Inflammatory macrophage treated with lipopolysaccharide for 4 hours (primary cell): ENCODE data around the gene AJM1.

Experiments
- DNase-seq: peaks from one replicate; pipeline ENCODE4 v3.0.0-alpha.2; 2020

The AJM1 gene

DNA sequence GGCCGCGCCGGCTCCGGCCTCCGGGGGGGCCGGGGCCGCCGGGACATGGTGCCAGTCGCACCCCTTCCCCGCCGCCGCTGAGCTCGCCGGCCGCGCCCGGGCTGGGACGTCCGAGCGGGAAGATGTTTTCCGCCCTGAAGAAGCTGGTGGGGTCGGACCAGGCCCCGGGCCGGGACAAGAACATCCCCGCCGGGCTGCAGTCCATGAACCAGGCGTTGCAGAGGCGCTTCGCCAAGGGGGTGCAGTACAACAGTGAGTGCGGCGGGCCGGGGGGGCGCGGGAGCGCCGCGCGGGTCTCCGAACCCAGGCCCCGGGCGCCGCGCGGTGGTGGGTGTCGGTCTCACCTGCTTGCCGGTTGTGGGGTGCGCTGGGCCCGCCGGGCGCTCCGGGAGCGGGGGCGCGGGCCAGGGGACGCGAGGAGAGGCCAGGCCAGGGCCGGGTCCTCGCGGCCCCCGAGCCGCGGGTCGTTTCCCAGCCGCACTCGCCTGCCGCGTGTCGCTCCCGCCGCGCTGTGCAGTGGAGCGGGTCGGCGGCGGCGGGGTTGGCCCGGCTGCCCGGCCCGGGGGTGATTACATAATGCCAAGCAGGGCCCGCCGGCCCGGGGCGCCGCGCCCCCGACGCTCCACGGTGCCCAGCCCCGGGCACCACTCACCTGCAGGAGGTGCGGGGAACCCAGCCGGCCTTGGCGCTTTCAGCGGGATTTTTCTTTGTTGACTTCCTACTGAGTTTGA lies 34.0 kb upstream of the AJM1 start:
- no peak for DNase-seq

GRCh38 chr9:136808806-136809158 lies 33.5 kb upstream of the AJM1 start:
- DNase-seq: peak; percentile 16

GRCh38 chr9:136814725-136815421 lies 27.4 kb upstream of the AJM1 start:
- DNase-seq: no peak

GRCh38 chr9:136815422-136815782 lies 26.9 kb upstream of the AJM1 start:
- DNase-seq: no peak

DNA sequence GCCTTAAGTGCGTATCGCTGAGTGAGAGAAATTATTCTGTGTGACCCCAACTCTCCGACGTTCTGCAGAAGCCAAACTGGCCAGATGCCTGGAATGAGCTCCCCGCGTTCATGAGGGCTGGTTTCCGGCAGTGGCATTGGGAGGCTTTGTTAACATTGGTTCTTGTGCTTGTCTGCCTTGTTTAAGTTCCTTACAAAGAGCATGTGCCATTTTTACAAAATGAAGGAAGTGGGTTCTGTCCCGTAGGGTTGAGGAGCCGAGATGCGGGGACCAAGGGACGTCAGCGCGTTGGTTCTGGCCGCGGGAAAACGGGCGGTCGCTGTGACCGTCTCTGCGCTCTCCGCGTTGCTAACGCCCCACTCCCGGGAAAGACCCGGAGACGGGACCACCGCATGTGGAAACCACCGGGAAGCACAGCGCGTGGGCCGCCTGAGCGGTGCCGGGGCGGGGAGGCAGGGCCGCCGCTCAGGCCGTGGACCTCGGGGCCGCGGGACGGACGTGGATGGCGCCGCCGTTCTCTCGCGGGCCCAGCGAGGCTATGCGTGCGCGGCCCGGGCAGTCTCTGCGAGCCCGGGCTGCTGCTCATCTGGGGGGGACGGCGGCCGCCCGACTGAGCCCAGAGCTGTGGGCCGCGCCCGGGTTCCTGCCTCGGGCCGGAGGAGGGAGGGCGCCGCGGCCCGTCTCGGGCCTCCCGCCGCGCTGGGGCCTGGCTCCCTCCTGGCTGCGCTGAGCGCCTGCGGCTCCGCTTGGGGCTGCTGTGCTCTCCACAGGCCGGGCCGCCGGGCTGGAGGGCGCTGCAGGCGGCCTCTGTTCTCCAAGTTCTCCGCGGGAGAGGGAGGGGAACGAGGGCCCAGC lies 21.1 kb upstream of the AJM1 start:
- DNase-seq: peak; percentile 33

DNA sequence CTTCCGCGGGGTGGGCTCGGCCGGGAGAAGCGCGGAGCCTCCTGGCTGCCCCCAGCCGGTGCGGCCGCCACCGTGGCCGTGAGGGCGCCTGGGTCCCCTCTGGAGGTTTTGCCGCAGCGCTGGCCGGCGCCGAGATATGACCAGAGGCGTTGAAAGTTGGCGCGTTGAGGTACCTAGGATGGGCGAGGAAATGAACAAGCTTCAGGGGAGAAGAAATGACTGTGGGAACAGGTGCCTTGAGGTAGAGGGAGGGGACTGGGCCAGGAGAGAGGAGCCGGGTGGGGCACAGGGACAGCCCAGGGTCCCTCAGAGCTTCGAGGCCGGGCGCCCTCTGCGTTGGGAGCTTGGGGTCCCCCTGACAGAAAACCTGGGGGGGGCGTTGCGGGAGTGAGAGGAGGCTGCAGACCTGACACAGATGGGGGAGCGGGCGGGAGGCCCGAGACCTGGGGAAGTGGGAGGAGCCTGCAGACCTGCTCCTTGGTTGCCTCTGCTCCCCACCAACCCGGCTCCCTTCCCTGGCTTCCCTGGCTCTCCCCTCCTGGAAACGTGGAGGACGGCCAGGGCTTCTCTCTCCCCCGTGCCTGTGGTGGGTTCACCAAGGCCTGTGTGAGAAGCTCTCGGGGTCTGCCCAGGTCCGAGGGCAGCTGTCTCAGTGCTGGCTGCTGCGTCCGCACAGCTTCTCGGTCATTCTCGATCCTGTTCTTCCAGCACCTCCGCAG lies 20.3 kb upstream of the AJM1 start:
- no peak for DNase-seq

DNA sequence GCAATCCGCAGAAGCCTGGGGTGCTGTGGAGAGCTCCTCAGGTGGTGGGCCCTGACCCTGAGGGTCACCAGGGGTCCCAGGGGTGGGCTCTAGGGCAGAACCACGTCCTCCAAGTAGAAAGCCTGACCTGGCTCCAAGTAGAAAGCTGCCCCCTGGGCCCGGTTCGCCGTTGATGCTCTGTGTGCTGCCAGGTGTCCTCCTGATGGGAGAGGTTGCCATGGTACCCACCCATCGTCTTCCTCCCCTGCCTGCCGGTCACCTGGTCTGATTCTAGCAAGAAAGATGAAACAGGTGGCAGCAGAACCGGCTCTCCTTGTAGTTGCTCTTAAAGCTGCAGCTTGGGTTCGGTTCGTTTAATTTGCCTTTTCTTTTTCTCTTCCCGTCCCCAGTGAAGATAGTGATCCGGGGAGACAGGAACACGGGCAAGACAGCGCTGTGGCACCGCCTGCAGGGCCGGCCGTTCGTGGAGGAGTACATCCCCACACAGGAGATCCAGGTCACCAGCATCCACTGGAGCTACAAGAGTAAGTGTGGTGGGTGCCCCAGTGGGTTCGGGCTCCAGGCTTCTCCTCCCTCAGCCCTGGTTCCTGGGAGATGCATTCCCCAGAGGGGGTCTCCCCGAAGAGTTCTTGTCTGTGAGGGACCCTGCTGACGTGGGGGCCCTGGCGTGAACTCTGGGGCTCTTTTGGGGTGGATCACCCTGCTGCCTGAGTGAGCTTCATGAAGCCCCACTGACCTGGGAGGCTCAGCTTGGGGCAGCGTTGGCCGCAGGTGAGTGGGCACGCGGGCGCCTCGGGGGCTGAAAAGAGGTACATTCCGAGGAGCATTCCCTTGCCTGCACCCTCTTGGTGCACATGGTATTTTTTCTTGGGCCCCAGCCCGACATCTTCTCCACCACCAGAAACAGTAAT lies 18.9 kb upstream of the AJM1 start:
- DNase-seq: no peak

DNA sequence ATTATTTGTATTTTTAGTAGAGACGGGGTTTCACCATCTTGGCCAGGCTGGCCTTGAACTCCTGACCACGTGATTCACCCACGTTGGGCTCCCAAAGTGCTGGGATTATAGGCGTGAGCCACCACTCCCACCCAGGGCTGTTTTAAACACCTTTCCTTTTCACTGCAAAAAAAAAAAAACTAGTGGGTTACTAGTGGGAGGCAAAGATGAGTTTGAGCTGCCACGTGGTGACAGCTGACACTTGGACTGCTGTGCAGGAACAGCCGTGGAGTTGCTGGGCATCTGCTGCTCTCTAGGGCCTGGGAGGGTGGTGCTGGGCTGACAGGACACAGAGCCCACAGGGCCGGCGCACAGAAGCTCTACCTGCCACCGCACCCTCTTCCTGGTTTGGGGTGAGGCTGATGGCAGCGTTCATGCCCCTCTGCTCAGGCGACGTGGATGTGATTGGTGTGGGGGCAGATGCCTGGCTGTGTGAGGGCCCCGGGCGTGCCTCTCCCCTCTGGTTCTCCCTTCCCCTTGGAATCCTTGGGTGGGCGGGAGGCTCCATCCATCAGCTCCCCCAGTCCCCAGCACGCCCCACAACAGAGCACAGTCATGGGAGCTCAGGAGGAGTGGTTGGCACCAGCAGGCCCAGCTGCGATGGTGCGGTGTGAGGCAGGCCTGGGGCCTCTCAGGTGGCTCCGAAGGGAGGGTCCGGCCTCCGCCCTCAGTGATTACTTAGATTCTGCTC lies 17.6 kb upstream of the AJM1 start:
- DNase-seq: no peak

GRCh38 chr9:136825295-136826187 lies 16.7 kb upstream of the AJM1 start:
- no peak for DNase-seq

DNA sequence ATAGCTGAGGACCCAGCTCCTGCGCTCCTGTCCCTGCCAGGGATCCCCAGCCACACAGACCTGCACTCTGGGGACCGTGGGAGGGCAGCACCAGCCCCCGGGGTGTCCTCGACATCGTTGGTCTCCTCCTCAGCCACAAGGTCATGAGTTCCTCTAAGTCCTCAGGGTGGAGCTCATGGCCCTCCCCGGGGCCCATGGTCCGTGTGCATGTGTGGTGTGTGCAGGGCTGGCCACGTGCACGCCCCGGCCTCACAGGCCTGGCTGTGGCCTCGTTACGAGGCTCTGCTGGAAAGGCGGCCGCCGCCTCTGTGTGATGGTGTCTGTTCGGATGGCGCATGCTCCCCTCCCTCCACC lies 16.1 kb upstream of the AJM1 start:
- no peak for DNase-seq

GRCh38 chr9:136826703-136827582 lies 15.3 kb upstream of the AJM1 start:
- DNase-seq: no peak

- no peak for DNase-seq
These were observed 14.3 kb upstream of the AJM1 start for GRCh38 chr9:136827794-136828473.

DNA sequence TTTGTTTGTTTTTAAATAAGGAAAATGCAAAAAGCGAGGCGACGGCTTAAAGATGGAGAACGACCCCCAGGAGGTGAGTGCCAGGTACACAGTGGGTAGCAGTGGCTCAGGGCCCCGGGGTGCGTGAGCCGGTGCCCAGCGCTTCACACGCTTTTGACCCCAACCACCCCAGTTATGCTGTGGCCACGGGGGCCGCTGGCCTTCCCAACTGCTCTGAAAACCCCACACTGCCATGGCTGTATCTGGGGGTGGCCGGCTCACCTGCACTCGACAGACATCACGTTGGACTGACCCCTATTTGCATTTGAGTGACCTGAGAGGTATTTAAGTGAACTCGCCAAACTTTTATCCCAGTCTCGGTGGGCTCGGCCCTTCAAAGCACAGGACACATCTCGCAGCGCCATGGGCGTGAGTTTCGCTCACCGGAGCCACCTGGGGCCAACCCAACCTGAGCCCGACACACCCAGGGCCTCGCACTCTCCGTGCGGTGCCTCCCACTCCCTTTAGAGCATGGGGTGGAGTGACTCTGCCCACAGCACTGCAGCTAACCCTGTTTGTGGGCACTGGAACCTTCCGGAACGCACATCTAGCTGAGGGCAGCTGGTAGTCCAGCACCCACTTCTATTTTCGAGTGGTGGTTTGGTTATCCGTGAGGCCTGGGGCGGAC lies 13.7 kb upstream of the AJM1 start:
- DNase-seq: no peak

- no peak for DNase-seq
These were observed 12.9 kb upstream of the AJM1 start for GRCh38 chr9:136829412-136829811.

DNA sequence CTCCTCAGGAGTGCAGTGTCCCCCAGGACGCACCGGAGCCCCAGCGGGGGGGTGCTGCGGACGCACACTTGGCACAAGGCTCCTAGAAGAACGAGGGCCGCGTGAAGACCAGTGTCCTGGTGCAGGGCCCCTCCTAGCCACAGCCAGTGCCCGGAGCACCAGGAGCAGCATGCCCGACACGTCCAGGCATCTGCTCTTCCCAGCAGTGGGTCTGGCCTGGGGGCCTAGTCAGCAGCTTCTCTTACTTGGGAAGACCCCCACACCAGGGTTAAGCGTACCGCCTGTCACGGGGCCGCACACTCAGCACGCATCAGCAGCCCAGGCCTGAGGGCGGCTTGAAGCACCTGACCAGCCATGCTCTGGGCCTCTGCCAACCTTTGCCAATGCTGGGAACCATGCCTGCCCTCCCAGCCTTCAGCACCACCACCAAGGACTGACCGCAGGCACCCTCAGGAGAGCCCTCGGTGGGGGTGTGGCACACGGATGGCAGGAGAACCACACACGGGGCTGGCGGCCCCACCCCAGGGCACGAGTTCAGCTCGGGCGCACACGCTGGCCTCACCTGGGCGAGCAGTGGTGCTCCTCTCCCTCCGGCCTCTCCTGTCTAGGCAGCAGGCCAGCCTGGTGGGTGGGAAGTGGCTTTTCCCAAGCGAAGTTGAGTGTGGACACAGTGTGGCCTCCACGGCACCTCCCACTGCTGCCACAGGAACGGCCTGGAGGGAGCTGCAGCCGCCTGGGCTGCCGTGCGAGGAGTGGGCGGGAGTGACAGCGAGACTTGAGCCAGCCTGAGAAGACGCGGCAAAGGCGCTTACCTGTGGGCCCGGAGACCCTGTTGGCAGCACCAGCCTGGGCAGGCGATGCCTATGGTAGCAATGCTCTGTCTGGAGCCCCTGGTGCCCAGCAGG lies 12.0 kb upstream of the AJM1 start:
- DNase-seq: no peak

GRCh38 chr9:136831002-136831719 lies 11.1 kb upstream of the AJM1 start:
- no peak for DNase-seq
